DND-41 (cell line): ENCODE measurements around the gene ZNF827.

Source experiments
- CTCF ChIP-seq: IDR thresholded peaks from 2 replicates; pipeline ENCODE4 v1.5.1; 2012; ENCODE audit warnings: borderline replicate concordance, low read length, moderate library complexity, mild to moderate bottlenecking; ENCODE audit not compliant: poor library complexity, severe bottlenecking; ENCODE audit errors: extremely low read depth
- EZH2 ChIP-seq: IDR thresholded peaks from 3 replicates; pipeline ENCODE4 v1.6.1; 2012; ENCODE audit warnings: borderline replicate concordance, low read depth, mild to moderate bottlenecking, moderate library complexity, low read length, inconsistent platforms; ENCODE audit not compliant: severe bottlenecking

GRCh38 chr4:145824463-145824862 is 114.2 kb downstream of the ZNF827 start:
- TF ChIP-seq EZH2 (no peak), CTCF (no peak)
